Neutrophil (primary cell): ENCODE data around the gene SOCS6.
"Not testable (repeated sequence)": the region's sequence is repeated elsewhere in the genome, so short reads cannot be mapped to it uniquely, and the experiment has no call there.

Experiments
- H3K27ac ChIP-seq: fragments of 200-600 bp; sonication (generic); 2 replicates; pipeline ENCODE4 v1.5.1; 2016; ENCODE audit warnings: mild to moderate bottlenecking, moderate library complexity
- H3K27me3 ChIP-seq: fragments of 200-600 bp; sonication (generic); 2 replicates; pipeline ENCODE4 v1.6.0; 2016; ENCODE audit warnings: mild to moderate bottlenecking
- H3K36me3 ChIP-seq: fragments of 200-600 bp; sonication (generic); 2 replicates; pipeline ENCODE4 v1.5.1; 2017
- H3K4me1 ChIP-seq, 2 experiments: fragments of 200-600 bp in 1 of 2; sonication (generic) in 1 of 2; 1 replicate in 1 of 2; 2 replicates in 1 of 2; pipeline versions ENCODE4 v1.5.1 to v1.6.1; 2013 to 2016; ENCODE audit warnings: low read depth in 1 of 2, low read length in 1 of 2, mild to moderate bottlenecking in 1 of 2, moderate library complexity in 1 of 2; ENCODE audit not compliant: control insufficient read depth in 1 of 2, insufficient read depth in 1 of 2
- H3K4me3 ChIP-seq, 2 experiments: fragments of 200-600 bp in 1 of 2; sonication (generic) in 1 of 2; 1 replicate in 1 of 2; 2 replicates in 1 of 2; pipeline ENCODE4 v1.5.1; 2013 to 2016; ENCODE audit warnings: low read depth in 1 of 2, low read length in 1 of 2, mild to moderate bottlenecking in 1 of 2, moderate library complexity in 1 of 2
- H3K9me3 ChIP-seq: fragments of 200-600 bp; sonication (generic); 2 replicates; pipeline ENCODE4 v1.5.1; 2016
- TF ChIP-seq, protein P1 (sequence below): fragments of 200-600 bp; sonication (generic); IDR thresholded peaks from 2 replicates; pipeline ENCODE4 v1.5.1; 2016; ENCODE audit warnings: antibody characterized with exemption

Gene SOCS6

DNA sequence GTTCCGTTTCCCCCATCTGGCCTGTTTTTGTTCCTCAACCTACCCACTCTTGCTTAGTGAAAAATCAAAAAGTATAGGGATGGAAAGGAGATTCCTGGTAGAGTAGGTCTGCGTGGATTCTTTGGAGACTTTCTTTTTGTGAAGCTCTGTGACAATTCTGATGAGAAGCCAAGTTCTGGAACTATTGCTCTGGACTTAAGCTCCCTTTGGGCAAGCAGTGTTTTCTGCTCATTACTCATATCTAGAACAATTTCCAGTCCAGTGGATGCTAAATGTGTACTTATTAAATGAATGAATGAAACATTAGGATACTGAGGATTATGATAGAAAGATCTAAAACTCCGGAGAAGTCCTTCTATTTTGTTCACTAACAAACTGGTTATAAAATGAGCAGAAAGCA lies 76.5 kb downstream of the SOCS6 start:
- H3K36me3 ChIP-seq = no peaks in the 10 kb centered on the region
- no peaks in the 10 kb centered on the region for H3K4me1 ChIP-seq
- no peak overlapping the region for H3K4me3 ChIP-seq
- TF ChIP-seq, protein P1, sequence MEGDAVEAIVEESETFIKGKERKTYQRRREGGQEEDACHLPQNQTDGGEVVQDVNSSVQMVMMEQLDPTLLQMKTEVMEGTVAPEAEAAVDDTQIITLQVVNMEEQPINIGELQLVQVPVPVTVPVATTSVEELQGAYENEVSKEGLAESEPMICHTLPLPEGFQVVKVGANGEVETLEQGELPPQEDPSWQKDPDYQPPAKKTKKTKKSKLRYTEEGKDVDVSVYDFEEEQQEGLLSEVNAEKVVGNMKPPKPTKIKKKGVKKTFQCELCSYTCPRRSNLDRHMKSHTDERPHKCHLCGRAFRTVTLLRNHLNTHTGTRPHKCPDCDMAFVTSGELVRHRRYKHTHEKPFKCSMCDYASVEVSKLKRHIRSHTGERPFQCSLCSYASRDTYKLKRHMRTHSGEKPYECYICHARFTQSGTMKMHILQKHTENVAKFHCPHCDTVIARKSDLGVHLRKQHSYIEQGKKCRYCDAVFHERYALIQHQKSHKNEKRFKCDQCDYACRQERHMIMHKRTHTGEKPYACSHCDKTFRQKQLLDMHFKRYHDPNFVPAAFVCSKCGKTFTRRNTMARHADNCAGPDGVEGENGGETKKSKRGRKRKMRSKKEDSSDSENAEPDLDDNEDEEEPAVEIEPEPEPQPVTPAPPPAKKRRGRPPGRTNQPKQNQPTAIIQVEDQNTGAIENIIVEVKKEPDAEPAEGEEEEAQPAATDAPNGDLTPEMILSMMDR = no peak
- H3K27me3 ChIP-seq = no peaks in the 10 kb centered on the region
- no peaks in the 10 kb centered on the region for H3K9me3 ChIP-seq
- H3K27ac ChIP-seq = no peak overlapping the region

DNA sequence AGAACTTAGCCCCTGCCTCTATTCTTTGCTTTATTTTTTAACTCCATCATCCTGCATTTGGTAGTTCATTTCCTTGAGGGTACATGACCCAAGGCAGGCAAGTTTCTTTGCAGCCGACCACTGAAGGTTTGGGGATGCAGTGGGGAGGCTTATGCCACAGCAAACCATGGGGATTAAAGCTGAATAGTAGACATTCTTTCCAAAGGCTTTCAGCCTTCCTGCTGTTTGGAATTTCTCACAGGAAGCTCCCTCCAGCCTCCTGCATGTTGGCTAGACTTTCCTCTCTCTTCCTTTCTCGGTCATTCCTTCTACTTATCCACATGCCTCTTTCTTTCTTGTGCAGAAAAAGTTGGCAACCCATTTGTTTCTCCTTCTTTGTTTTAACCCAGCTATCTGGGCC lies 77.3 kb downstream of the SOCS6 start:
- Histone ChIP-seq H3K27me3 (no peaks in the 10 kb centered on the region), H3K4me1 (no peaks in the 10 kb centered on the region), H3K4me3 (no peak overlapping the region), H3K27ac (no peak overlapping the region), H3K36me3 (no peaks in the 10 kb centered on the region), H3K9me3 (no peaks in the 10 kb centered on the region)
- TF ChIP-seq, protein P1 = no peak

DNA sequence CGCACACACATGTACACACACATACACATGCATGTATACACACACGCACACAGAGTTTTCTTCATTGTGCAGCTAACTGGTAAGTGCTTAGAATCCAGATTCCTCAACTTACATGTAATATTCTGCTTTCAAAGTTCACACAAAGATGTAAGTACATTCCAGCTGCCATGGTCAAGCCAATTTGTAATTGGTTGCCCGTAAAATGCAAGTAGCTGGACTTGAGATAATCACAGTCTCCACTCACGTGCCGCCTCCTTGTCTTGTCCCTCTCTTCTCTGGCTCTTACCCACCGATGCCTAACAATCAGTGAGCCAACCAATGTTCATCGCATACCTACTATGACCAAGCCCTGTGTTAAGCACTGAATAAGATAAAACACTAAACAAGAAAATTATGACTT lies 77.8 kb downstream of the SOCS6 start:
- no peaks in the 10 kb centered on the region for H3K4me1 ChIP-seq
- H3K9me3 ChIP-seq = no peaks in the 10 kb centered on the region
- H3K36me3 ChIP-seq = no peaks in the 10 kb centered on the region
- H3K4me3 ChIP-seq = no peak overlapping the region
- no peak overlapping the region for H3K27ac ChIP-seq
- TF ChIP-seq, protein P1 = no peak
- no peaks in the 10 kb centered on the region for H3K27me3 ChIP-seq

DNA sequence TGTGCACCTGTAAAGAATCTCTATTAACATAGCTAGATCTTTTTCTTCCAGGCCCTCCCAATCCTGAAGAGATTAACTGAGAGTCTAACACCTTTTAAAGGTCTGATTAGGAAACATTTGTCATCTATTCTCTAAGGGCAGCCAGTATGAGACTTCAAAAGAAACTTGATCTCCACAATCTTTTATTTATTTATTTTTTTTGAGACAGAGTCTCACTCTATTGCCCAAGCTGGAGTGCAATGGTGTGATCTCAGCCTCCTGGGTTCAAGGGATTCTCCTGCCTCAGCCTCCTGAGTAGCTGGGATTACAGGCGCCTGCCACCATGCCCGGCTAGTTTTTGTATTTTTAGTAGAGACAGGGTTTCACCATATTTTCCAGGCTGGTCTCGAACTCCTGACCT lies 78.5 kb downstream of the SOCS6 start:
- H3K4me1 ChIP-seq, H3K27me3 ChIP-seq, H3K4me3 ChIP-seq, H3K36me3 ChIP-seq, H3K9me3 ChIP-seq, H3K27ac ChIP-seq: not testable (repeated sequence)

DNA sequence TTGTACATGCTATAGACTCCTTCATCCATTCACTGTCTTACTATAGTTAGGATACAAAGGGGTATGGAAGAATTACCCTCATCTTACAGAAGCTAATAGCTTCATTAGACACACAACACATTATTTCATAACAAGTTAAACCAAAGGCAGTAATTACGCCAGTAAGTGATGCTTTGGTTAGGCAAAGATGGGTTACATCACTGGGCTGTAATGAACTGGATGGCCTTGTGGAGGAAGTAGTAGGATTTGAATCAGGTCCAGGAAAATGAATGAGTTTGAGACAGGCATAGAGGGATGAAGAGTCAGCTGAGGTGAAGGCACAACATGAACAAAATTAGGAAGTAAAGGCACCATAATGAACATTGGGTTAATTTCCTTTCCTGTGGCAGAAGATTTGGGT lies 80.1 kb downstream of the SOCS6 start:
- TF ChIP-seq, protein P1 = no peak
- Histone ChIP-seq H3K4me1 (no peaks in the 10 kb centered on the region), H3K36me3 (no peaks in the 10 kb centered on the region), H3K4me3 (no peak overlapping the region), H3K9me3 (no peaks in the 10 kb centered on the region), H3K27me3 (no peaks in the 10 kb centered on the region), H3K27ac (no peak overlapping the region)

DNA sequence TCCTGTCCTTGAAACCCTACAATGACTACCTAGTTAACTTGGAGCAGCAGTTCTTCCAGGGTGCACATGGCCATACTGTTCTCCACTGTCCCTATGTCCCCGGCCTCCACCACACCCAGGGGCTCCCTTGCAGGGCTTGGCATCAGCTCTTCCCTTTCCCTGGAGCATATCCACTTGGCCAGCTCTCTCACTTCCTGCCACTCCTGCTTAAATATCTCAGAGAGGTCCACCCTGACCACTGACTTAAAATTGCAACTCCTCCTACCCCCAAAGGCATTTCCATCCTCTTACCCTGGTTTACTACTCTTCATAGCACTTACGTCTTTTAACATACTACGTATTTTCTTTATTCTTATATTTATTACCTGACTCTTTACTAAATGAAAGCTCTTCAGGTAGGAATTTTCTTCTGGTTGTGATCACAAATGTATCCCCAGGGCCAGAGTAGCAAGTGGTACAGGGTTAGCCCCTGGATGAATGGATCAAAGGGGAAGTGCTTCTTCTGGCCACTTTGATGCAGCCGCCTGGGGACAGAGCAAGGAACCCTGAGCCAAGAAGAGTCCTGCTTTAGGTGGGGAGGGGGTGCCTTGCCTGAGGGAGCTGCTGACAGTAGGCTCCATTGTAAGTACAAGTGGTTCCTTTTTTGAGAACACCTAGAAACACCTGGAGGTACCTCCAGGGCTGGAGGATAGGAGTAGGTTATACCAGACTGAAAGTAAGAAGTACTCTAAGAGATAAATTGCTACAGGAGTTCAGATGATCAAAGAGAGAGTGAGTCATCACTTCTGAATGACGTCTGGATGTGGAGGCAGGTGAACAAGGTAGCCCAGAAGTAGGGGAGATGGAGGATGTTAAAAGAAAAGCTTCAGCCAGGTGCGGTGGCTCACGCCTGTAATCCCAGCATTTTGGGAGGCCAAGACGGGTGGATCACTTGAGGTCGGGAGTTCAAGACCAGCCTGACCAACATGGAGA lies 82.2 kb downstream of the SOCS6 start:
- TF ChIP-seq, protein P1 = no peak
- Histone ChIP-seq H3K9me3 (no peaks in the 10 kb centered on the region), H3K36me3 (no peaks in the 10 kb centered on the region), H3K4me1 (no peaks in the 10 kb centered on the region), H3K4me3 (no peak overlapping the region), H3K27ac (no peak overlapping the region), H3K27me3 (no peaks in the 10 kb centered on the region)
